GM18517 (cell line): ENCODE results near the gene ACD.

Experiments used
- ATAC-seq: cut with Tn5 transposase; IDR thresholded peaks from one replicate; pipeline ENCODE4 v1.9.1; 2021; ENCODE audit warnings: mild to moderate bottlenecking, moderate library complexity; ENCODE audit not compliant: unreplicated experiment

ACD gene

GRCh38 chr16:67662653-67663010 lies 2.6 kb upstream of the ACD start:
- no peak for ATAC-seq

- ATAC-seq, result no peak
These were observed 2.0 kb upstream of the ACD start for GRCh38 chr16:67661886-67662652.

DNA sequence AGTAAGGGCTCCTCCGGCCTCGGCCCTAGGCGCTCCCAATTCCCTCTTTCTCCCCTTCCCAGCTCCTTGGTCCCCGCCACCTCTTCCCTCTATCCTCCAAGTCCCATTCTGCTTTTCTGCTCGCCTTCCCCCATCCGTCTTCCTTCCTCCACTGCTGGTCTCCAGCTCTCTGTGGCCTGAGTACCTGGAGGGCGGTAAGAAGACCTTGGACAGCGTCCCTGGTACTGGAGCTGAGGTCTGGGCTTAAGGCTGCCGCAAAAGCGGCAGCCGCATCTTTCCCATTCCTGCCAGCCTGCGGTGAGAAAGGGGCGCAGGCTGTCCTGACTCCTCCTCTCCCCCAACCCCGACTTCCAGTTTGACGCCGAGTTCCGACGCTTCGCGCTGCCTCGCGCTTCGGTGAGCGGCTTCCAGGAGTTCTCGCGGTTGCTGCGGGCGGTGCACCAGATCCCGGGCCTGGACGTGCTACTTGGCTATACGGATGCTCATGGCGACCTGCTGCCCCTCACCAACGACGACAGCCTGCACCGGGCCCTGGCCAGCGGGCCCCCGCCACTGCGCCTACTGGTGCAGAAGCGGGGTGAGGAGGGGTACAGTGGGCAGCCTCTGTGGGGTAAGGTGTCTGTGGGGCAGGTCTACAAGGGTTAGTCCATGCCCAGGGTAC lies 1.2 kb upstream of the ACD start:
- ATAC-seq, result no peak

- ATAC-seq, result peak; percentile 73
These were observed 536 bp upstream of the ACD start, which contains the start of gene PARD6A for GRCh38 chr16:67660564-67661028. Gene PARD6A, plus strand, starts transcription at chr16:67660960. Its CDS starts 79 bp downstream, at chr16:67661039.

GRCh38 chr16:67658849-67659674 lies 998 bp downstream of the ACD start:
- no peak for ATAC-seq

- no peak for ATAC-seq
These were observed 2.1 kb downstream of the ACD start for GRCh38 chr16:67657751-67658518.

GRCh38 chr16:67657017-67657608 lies 2.9 kb downstream of the ACD start:
- ATAC-seq, result no peak

GRCh38 chr16:67656344-67657016 lies 3.6 kb downstream of the ACD start:
- ATAC-seq, result no peak

- ATAC-seq, result no peak
These were observed 4.7 kb downstream of the ACD start for GRCh38 chr16:67655363-67655762.

DNA sequence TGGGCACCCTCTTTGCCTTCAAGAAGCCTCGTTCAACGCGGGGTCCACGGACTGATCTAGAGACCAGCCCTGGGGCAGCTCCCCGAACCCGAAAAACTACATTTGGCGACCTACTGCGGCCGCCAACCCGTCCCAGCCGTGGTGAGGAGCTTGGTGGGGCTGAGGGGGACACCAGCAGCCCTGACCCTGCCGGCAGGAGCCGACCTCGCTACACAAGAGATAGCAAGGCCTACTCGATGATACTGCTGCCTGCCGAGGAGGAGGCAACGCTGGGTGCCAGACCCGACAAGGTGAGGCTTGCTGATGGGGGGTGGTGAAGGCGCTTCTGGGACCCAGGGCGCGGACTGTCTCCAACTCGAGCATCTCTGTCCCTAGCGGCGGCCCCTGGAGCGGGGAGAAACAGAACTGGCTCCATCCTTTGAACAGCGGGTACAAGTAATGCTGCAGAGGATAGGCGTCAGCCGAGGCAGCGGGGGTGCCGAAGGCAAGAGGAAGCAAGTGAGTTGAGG lies 5.6 kb downstream of the ACD start:
- no peak for ATAC-seq

GRCh38 chr16:67653789-67654402 lies 6.2 kb downstream of the ACD start:
- ATAC-seq, result no peak

DNA sequence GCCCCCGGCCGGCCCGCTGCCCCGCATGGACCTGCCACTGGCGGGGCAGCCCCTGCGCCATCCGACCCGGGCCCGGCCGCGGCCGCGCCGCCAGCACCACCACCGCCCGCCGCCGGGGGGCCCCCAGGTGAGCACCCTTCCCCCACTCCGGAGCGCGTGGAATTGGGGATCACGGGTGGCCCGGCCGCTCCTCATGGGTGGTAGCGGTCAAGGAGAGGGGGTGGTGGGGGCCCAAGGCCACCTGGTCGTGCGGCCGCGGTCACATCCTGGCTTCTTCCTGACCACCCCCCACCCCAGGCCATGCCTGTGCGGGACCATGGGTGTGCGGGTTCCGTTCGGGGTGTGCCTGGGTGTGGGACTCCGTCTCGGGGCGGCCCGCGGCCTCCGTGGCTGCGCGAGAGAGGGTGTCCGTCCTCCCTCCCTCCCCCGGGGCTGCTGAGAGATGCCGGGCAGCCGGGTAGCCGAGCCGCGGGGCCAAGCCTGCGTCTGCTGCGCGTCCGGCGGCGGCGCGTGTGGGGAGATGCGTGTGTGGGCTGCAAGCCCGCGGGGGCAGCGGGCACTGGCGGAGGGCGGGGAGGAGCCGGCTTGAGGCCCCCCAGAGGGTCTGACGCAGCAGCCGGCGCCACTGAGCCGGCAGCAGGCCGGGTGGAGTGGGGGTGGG lies 6.8 kb downstream of the ACD start:
- ATAC-seq, result no peak

- ATAC-seq, result no peak
These were observed 7.4 kb downstream of the ACD start for GRCh38 chr16:67652578-67653127.

- no peak for ATAC-seq
These were observed 8.2 kb downstream of the ACD start for GRCh38 chr16:67651847-67652246.

GRCh38 chr16:67651039-67651438 lies 9.0 kb downstream of the ACD start:
- no peak for ATAC-seq

GRCh38 chr16:67650023-67650422 lies 10.0 kb downstream of the ACD start:
- no peak for ATAC-seq

DNA sequence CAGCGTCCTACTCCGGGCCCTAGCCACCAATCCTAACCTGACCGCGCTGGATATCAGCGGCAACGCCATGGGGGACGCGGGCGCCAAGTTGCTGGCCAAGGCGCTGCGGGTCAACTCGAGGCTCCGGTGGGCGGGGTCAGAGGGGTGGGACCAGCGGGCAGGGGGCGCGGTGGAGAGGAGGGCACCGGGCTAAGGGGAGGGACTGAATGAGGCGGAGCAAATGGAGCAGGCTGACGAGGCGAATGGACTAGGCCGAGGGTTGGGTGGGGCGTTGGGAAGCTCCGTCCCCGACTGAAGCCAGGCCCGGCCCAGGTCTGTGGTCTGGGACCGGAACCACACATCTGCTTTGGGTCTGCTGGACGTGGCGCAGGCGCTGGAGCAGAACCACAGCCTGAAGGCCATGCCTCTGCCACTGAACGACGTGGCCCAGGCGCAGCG lies 10.5 kb downstream of the ACD start:
- ATAC-seq, result no peak

GRCh38 chr16:67648764-67649407 lies 11.2 kb downstream of the ACD start:
- no peak for ATAC-seq
